DOHH2 (cell line): Measurements from ENCODE around the gene C12orf75.

ENCODE experiments used
- CTCF ChIP-seq: fragments of 200-600 bp; sonication (generic); IDR thresholded peaks from one replicate; pipeline ENCODE4 v1.5.1; 2014; ENCODE audit warnings: antibody characterized with exemption, mild to moderate bottlenecking, low read depth, low read length; ENCODE audit not compliant: poor library complexity, severe bottlenecking
- EZH2phosphoT487 ChIP-seq: fragments of 200-600 bp; sonication (generic); IDR thresholded peaks from 2 replicates; pipeline ENCODE4 v1.6.1; 2017; ENCODE audit warnings: borderline replicate concordance, mild to moderate bottlenecking, antibody characterized with exemption, low read length, moderate library complexity, mixed read lengths

GRCh38 chr12:105348561-105348960 is 18.1 kb downstream of the C12orf75 start:
- no peak for TF ChIP-seq CTCF
- no peak for TF ChIP-seq EZH2phosphoT487
